ENCODE measurements around the gene LRRC32. TPM values are rescaled to one million over a fixed set of nuclear protein-coding genes. Genes with fewer than 3 reads are reported as not detected.
"Not testable (repeated sequence)": the region's sequence is repeated elsewhere in the genome, so short reads cannot be mapped to it uniquely, and the experiment has no call there.

LRRC32 gene
- total RNA-seq, 1 experiment from 2014 or later: 0.06 TPM

- no peak for DNase-seq (ENCODE audit: low read depth)
Observed at GRCh38 chr11:76629853-76630599, 40.5 kb downstream of the LRRC32 start.

DNA sequence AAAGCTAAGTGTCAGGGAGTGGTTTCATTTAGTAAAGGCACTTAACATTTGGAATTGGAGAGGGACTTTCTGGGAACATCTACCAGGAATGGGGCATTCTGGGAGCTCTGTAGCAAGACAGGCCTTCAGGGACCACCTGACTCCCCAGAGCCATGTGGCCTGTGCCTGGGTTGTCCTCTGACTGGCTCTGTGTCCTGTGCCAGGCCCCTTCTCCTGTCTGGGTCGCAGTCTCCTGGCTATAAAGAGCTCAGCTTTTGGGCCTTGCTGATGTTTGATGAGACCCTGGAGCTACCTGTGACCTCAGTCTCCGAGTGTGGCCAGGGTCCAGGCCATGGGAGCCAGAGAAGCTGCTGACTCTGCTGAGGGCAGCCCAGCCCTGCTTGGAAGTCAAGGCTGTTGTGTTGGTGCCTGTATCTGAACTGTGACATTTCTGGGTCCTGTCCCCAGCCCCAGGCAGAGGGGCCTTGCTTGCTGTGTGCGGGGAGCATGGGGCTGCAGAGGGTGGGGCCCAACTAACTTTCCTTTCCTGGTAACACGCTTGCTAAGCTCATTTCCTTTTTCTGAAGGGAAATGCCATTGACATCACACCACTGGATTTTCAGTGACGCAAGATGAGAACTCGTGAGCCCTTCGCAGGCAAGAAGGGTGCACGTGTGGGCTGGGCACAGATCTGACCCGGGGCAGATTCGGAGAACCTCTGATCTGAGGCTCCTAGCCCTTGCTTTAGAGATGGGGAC, 41.3 kb downstream of the LRRC32 start:
- no peak for DNase-seq (ENCODE audit: low read depth)

DNA sequence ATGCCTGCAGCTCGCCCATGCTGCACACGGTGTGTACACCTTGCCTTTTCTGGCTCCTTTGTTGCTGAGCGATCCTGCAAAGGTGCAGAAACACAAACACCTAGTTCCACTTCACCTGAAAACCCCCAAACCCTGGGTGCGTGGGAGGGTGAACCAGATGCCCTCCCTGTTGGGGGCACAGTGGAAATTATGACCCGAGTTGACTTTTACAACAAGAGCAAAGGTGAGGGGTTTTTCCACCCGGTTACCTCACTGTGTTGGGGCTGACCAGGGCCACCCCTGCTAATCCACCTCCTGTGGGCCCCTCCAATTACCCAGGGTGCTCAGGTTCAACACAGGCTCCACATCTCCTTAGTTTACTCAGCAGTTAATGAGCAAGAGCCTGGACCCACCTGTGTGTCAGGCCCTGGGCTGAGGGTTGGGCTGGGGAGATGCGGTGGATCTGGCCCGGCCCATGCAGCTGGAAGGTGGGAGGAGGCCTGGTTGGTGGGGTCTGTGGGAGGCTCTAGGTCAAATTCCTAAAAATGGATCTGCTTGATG, 42.1 kb downstream of the LRRC32 start:
- DNase-seq (ENCODE audit: low read depth): no peak

DNA sequence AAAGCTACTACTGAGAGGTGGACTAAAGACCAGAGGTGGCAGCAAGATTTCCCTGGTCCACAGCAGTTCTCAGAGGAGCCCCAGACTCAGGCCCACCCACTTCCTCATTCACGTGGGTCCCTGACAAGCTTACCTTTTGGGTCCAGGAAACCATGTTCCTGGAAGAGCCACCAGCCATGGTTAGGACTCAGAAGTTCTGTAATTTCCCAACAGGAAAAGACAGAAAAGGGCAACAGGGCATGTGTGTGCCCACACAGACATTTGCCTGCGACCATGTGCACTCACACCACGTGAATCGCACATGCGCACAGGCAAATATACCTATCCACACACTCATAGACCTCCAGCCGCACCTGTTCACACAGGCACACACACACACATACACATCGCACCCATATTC, 42.9 kb downstream of the LRRC32 start:
- no peak for DNase-seq (ENCODE audit: low read depth)

DNA sequence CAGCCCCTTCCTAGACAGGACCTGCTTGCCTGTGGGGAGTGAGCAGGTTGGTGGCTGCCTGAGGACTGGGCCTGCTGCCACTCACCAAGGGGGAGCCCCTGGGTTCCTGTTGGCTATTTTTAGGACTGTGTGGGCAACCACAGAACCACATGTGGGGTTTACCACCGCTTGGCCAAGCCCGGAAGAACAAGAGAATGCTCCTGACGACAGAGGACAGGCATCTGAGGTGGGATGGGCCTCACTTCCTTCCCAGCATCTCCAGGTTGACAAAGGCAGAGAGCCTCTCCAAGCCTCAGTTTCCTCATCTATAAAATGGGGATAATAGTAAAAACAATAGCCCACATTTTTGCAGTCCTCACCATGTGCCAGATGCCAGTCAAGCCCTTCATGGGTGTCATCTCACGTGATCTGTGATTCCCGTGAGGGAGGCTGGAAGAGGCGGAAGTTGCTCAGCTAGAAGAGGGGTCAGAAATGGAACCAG, 43.6 kb downstream of the LRRC32 start:
- peak; percentile 73 for DNase-seq (ENCODE audit: low read depth)

DNA sequence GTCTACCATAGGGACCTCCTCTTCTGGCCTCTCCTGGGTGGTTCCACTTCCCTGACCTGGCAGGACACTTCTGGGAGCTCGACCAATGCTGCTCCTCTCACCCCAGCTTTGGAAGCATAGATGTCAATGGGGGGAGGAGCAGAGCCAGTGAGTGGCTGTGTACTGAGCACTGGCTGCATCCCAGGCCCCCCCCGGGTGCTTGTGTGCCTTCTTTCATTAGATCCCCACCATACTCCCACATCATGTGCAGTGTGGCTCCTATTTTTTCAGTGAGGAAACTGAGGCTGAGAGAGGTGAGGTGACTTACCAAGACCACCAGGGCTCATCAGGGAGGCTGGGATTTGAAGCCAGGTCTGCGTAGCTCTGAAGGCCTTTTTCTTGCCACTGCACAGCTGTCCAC, 44.3 kb downstream of the LRRC32 start:
- DNase-seq (ENCODE audit: low read depth): no peak

GRCh38 chr11:76625472-76626186, 44.9 kb downstream of the LRRC32 start:
- no peak for DNase-seq (ENCODE audit: low read depth)

- no peak for DNase-seq (ENCODE audit: low read depth)
Observed at GRCh38 chr11:76624500-76625379, 45.8 kb downstream of the LRRC32 start.

DNA sequence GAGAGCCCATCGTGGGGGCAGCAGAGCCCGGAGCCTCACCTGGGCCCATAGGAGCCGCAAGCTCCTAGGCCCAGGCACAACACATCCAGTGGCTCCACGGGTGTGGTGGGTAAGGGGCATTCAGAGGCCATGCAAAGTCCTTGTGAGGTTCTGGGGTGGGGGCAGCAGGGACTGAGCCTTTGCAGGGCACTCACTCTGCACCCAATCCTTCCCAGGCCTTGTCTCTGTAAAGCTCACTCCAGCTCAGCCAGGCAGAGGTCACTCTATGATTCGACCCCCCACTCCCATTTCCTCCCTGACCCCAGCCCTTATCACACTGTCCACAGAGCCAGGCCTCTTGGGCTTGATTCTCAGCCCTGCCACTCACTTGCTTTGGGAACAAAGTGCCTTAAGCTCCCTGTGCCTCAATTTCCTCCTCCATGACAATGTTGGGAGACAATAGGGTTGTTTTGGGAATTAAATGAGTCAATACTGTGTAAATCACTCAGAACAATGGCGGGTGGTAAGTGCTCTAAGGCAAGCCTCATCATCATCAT, 46.6 kb downstream of the LRRC32 start:
- no peak for DNase-seq (ENCODE audit: low read depth)

DNA sequence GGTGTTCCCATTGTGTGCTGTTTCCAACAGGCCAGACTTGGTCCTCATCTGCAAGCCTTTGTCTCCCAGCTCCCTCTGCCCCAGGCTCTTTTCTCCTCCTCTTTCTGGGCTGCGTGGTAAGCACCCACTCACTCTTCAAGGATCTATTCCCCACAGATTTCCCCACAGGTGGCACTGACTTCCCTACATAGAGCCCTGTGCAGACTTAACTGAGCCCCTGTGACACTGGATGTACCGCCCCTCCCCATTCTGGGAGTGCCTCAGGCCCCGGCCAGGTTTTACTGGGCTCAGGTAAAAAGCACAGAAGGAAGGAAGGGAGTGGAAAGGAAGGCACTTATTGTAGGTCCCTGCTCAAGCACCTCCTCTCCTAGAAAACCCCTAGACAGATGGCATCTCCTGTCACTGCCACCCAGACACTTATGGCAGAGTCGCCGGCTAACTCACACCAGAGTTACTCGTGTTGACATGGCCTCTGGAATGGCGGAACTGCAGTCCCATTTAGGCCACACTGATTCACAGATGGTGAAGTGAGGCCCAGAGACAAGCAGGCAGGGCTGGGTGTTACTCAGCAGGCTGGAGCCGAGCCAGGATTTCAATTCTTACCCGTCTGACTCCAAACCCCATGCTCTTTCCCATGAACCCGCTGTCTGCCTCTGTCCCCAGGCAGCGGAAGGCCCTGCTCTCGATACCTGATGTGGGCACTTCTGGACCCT, 47.2 kb downstream of the LRRC32 start:
- peak; percentile 52 for DNase-seq (ENCODE audit: low read depth)

- no peak for DNase-seq (ENCODE audit: low read depth)
Observed at GRCh38 chr11:76622493-76623094, 48.0 kb downstream of the LRRC32 start.

- no peak for DNase-seq (ENCODE audit: low read depth)
Observed at GRCh38 chr11:76621868-76622267, 48.7 kb downstream of the LRRC32 start.

DNA sequence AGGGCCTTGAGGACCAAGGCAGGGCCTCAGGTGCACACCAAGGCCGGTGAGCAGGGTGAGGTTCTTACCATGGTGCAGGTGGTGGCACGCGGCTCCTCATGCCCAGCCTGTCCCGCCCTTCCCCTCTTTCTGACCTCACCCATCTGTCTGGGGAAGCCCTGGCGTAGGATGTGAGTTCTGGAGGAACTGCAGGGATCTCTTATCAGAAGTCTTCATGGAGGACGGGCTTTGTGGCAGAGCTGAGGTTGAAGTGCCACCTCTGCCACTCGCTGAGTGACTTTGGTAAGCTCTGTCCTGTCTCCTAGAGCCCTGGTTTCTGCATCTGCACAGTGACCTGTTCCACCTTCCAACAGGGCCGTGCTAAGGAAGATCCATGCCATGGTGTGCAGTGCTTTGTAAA, 49.1 kb downstream of the LRRC32 start:
- DNase-seq (ENCODE audit: low read depth): no peak

DNA sequence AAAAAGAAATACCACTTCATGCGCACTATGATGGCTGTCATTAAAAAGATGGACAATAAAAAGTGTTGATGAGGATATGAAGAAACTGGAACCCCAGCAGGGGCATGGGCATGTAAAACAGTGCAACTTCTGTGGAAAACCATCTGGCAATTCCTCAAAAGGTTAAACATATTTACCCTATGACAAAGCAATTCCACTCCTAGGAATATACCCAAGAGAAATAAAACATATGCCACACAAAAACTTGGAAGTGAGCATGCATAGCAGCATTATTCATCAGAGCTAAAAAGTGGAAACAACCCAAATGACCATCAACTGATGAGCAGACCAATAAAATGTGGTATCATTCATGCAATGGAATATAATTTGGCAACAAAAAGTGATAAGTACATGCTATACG, 50.1 kb downstream of the LRRC32 start:
- peak; percentile 37 for DNase-seq (ENCODE audit: low read depth)

GRCh38 chr11:76619801-76620200, 50.7 kb downstream of the LRRC32 start:
- DNase-seq (ENCODE audit: low read depth): not testable (repeated sequence)

DNA sequence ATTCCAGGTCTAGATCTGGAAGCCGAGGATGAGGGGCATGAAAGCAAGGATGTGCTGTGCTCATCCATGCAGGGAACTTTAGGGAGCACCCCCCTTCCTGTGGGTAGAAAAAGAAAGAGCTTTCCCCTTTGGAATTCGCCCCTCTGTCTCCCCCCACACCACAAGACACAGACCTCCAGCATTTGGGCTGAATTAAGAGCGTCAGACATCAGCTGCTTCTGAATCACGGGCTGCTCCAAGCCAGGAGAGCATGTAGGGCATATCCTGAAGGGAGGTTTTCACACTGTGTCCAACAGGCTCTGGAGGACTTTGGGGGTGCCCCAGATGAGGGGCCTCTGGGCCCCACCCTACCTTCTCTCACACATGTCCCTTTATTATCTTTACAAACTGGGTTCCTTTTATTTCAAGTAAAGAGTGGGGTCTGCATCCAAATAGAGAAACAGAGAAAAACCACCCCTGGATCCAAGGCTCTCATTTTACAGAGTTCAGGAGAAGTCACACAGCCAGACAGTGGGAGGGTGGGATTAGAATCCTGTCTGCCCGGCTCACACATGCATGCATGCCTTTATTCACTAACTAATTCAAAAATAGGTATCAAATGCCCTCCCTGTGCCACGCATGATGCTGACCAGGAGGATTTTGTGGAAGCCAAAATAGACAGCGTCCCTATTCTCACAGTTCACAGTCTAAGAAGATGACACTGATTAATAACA, 52.8 kb downstream of the LRRC32 start:
- no peak for DNase-seq (ENCODE audit: low read depth)

- DNase-seq (ENCODE audit: low read depth): no peak
Observed at GRCh38 chr11:76616676-76617552, 53.6 kb downstream of the LRRC32 start.

DNA sequence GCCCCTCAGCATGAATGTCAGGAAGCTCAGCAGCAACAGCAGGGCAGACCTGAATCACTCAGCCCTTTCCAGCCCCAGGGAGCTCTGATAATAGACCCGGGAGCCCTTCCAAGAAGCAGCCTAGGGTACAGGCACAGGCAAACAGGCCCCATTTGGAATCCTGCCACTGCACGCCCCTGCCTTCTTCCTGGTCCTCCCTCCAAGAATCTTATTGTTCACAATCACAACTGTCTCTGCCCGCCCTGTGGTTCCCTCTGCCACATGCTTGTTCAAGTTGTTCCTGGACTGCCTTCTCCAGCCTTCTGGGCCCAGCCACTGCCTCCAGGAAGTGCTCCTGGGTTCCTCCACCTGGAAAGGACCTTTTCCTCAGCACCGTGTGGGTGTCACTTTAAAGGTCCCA, 54.6 kb downstream of the LRRC32 start:
- no peak for DNase-seq (ENCODE audit: low read depth)
